HUES64 (cell line): ENCODE results near the gene BARD1.
"Not testable (repeated sequence)": the region's sequence is repeated elsewhere in the genome, so short reads cannot be mapped to it uniquely, and the experiment has no call there.

ENCODE experiments used
- H3K27ac ChIP-seq: 2 replicates; pipeline ENCODE4 v1.7.0; 2013; ENCODE audit warnings: low read depth, low read length, inconsistent platforms
- H3K27me3 ChIP-seq: 2 replicates; pipeline ENCODE4 v1.6.1; 2013; ENCODE audit warnings: mild to moderate bottlenecking, low read length; ENCODE audit not compliant: insufficient read depth
- H3K36me3 ChIP-seq: 2 replicates; pipeline ENCODE4 v1.6.1; 2013; ENCODE audit warnings: mild to moderate bottlenecking, low read length; ENCODE audit not compliant: insufficient read depth
- H3K4me1 ChIP-seq: 2 replicates; pipeline ENCODE4 v1.6.1; 2013; ENCODE audit warnings: mild to moderate bottlenecking, low read length, moderate library complexity; ENCODE audit not compliant: insufficient read depth
- H3K4me3 ChIP-seq: 2 replicates; pipeline ENCODE4 v1.5.1; 2013; ENCODE audit warnings: mild to moderate bottlenecking, low read length, moderate library complexity
- H3K9ac ChIP-seq: 2 replicates; pipeline ENCODE4 v1.6.1; 2013; ENCODE audit warnings: mild to moderate bottlenecking, low read depth, low read length
- H3K9me3 ChIP-seq: 2 replicates; pipeline ENCODE4 v1.6.1; 2013; ENCODE audit warnings: low read depth, low read length; ENCODE audit not compliant: insufficient read depth
- WGBS: fragments of 150-250, 120-280 bp; methylation state at CpG from one replicate; pipeline ENCODE4 v1.1.7; 2013; ENCODE audit warnings: missing lambda C conversion rate; 5-methylcytosine and 5-hydroxymethylcytosine counted together

Gene BARD1

DNA sequence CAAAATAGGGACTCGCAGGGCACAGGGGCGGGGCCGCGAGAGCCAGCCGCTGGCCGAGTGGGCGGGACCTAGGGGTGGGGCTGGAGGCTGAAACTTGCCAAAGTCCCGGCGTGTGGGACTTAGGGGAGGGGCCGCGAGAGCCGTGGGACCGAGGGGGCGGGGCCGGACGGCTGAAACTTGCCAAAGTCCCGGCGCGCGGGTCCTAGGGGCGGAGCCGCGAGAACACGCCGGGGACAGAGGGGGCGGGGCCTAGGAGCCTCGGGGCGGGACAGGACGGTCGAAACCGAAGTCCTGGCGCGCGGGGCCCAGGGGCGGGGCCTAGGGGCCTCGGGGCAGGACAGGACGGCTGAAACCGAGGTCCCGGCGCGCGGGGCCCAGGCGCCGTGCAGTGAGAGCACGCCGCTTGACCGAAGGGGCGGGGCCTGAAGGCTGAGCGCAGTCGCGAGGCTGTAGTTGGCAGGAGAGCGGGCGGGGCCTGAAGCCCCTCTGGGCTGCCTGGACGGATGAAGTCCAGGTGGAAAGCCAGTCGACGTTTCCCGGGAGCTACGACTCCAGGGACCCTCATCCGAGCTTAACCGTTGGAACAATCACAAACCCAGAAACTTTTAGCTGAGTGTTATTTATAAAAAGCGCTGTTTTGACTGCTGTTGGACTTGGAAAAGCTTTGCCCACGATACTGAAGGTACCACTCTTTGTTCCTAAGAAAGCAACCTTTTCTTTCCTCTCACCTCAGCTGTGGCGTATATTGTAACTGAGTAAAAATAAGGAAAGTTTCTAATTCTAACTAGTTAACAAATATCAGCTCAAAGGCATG is 475 bp upstream of the BARD1 start:
- peak overlapping the region; percentile 54 for H3K9ac ChIP-seq
- peaks cover 3% of the 10 kb centered on the region; the same call in 1 of the 2 replicates for H3K36me3 ChIP-seq
- H3K27me3 ChIP-seq = peaks cover 10% of the 10 kb centered on the region
- peaks cover 29% of the 10 kb centered on the region for H3K4me1 ChIP-seq
- peak overlapping the region; percentile 88 for H3K4me3 ChIP-seq
- H3K9me3 ChIP-seq = no peaks in the 10 kb centered on the region
- peak overlapping the region; percentile 96; the same call in 1 of the 2 replicates for H3K27ac ChIP-seq
- WGBS = under 1% methylated on average over 60 of the region's 63 CpGs

GRCh38 chr2:214807653-214808052 is 1.8 kb downstream of the BARD1 start:
- H3K9ac ChIP-seq = peak overlapping the region; percentile 46; the same call in 1 of the 2 replicates
- H3K4me3 ChIP-seq = peak overlapping the region; percentile 88
- H3K27ac ChIP-seq = no peak overlapping the region
- peaks cover 42% of the 10 kb centered on the region for H3K4me1 ChIP-seq
- no peaks in the 10 kb centered on the region for H3K9me3 ChIP-seq
- 44% methylated on average over 3 of the region's 3 CpGs for WGBS
- peaks cover 3% of the 10 kb centered on the region; the same call in 1 of the 2 replicates for H3K36me3 ChIP-seq
- peaks cover 10% of the 10 kb centered on the region for H3K27me3 ChIP-seq

- peaks cover 3% of the 10 kb centered on the region; the same call in 1 of the 2 replicates for H3K36me3 ChIP-seq
- 93% methylated on average over 3 of the region's 3 CpGs for WGBS
- no peaks in the 10 kb centered on the region for H3K27me3 ChIP-seq
- no peaks in the 10 kb centered on the region for H3K9me3 ChIP-seq
- H3K27ac ChIP-seq = no peak overlapping the region
- peaks cover 50% of the 10 kb centered on the region for H3K4me1 ChIP-seq
- no peak overlapping the region for H3K9ac ChIP-seq
- no peak overlapping the region for H3K4me3 ChIP-seq
Measured at GRCh38 chr2:214801768-214802397, 7.6 kb downstream of the BARD1 start.

GRCh38 chr2:214801068-214801467 is 8.4 kb downstream of the BARD1 start:
- H3K4me3 ChIP-seq = no peak overlapping the region
- no peak overlapping the region for H3K9ac ChIP-seq
- WGBS = no CpG with 5 or more reads among the region's 2 CpGs
- H3K27me3 ChIP-seq = no peaks in the 10 kb centered on the region
- no peak overlapping the region for H3K27ac ChIP-seq
- H3K9me3 ChIP-seq = no peaks in the 10 kb centered on the region
- H3K36me3 ChIP-seq = peaks cover 6% of the 10 kb centered on the region; the same call in 1 of the 2 replicates
- H3K4me1 ChIP-seq = peaks cover 46% of the 10 kb centered on the region

GRCh38 chr2:214800180-214800579 is 9.3 kb downstream of the BARD1 start:
- H3K4me3 ChIP-seq = no peak overlapping the region
- no peaks in the 10 kb centered on the region for H3K9me3 ChIP-seq
- no peak overlapping the region for H3K27ac ChIP-seq
- no peak overlapping the region for H3K9ac ChIP-seq
- peaks cover 37% of the 10 kb centered on the region for H3K4me1 ChIP-seq
- H3K27me3 ChIP-seq = no peaks in the 10 kb centered on the region
- 95% methylated on average over 3 of the region's 3 CpGs for WGBS
- peaks cover 12% of the 10 kb centered on the region for H3K36me3 ChIP-seq

DNA sequence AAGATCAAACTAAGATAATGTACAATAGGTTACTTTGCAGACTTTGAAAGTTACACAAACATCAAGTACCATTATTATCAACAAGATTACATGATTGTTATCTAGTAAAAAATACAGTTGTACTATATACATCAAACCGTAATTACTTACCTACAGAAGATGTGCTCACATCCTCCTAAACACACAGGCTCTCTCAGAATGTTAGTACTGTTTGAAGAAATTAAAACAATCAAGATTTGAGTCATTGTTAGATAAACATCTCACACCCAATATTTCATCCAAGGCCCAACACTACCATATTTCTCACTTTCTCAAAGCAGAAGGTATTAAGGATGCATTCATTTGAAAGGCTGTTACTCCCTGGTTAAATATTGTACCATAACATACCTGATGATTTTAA is 12.6 kb downstream of the BARD1 start:
- H3K4me3 ChIP-seq = no peak overlapping the region
- H3K4me1 ChIP-seq = peaks cover 13% of the 10 kb centered on the region; the same call in 1 of the 2 replicates
- H3K27me3 ChIP-seq = no peaks in the 10 kb centered on the region
- WGBS = no CpG with 5 or more reads among the region's 1 CpG
- no peak overlapping the region for H3K9ac ChIP-seq
- peaks cover 33% of the 10 kb centered on the region for H3K36me3 ChIP-seq
- H3K27ac ChIP-seq = no peak overlapping the region
- no peaks in the 10 kb centered on the region for H3K9me3 ChIP-seq

DNA sequence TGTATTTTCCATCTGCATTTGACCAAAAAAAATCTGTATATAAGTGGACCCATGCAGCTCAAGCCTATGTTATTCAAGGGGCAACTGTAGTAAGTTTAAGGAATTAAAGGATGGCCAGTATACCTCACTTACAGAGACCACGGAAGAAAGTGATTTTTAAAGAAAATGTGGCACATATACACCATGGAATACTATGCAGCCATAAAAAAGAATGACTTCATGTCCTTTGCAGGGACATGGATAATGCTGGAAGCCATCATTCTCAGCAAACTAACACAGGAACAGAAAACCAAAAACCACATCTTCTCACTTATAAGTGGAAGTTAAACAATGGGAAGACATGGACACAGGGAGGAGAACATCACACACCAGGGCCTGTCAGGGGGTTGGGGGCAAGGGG is 26.3 kb downstream of the BARD1 start:
- H3K4me1 ChIP-seq, H3K4me3 ChIP-seq, H3K27ac ChIP-seq, H3K9ac ChIP-seq, H3K27me3 ChIP-seq, H3K9me3 ChIP-seq: not testable (repeated sequence)
- WGBS = 100% methylated on average over 1 of the region's 1 CpG
- H3K36me3 ChIP-seq = peaks cover 61% of the 10 kb centered on the region

DNA sequence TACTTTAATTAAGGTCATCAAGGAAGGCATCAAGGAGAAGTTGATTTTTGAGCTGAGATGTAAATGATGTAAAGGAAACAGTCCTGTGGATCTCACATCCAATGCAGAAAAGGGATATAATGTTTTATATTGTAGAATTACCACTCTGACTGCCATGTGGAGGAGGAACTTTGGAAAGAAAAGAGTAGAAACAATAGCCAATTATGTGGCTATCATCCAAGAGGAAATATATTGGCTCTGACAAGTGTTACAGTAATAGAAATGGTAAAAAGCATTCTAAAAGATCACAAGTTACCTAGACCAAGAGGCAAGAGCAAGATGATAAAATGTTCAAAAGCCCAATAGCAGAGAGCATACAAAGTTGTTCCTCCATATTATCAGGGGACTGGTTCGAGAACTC is 26.8 kb downstream of the BARD1 start:
- Histone ChIP-seq H3K27me3 (no peaks in the 10 kb centered on the region), H3K27ac (no peak overlapping the region), H3K4me1 (peaks cover 10% of the 10 kb centered on the region; the same call in 1 of the 2 replicates), H3K36me3 (peaks cover 62% of the 10 kb centered on the region), H3K4me3 (no peak overlapping the region), H3K9ac (no peak overlapping the region), H3K9me3 (no peaks in the 10 kb centered on the region)
- 91% methylated on average over 1 of the region's 1 CpG for WGBS

DNA sequence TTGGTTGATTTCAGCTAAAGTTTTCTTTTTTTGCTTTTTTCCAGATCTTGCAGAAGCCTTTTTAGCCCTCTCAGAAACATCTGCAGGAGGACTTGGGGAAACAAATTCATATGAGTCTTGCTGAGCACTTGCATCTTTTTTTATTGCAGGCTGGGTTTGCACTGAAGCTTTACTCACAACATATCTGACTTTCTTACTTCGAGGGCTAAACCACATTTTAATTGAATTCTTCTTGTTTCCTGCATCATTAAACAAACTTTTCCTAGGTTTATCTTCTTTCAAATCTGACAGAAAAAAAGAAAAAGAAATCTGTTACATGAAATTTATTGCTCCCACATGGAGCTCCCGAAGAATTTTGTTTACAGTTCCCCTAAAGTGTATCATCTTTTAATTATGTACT is 28.3 kb downstream of the BARD1 start:
- Histone ChIP-seq H3K27ac (no peak overlapping the region), H3K27me3 (no peaks in the 10 kb centered on the region), H3K9me3 (no peaks in the 10 kb centered on the region), H3K9ac (no peak overlapping the region), H3K36me3 (peaks cover 73% of the 10 kb centered on the region), H3K4me1 (peaks cover 4% of the 10 kb centered on the region; the same call in 1 of the 2 replicates), H3K4me3 (no peak overlapping the region)
- WGBS = 88% methylated on average over 2 of the region's 2 CpGs

GRCh38 chr2:214775971-214776370 is 33.5 kb downstream of the BARD1 start:
- peaks cover 70% of the 10 kb centered on the region for H3K36me3 ChIP-seq
- no peak overlapping the region for H3K4me3 ChIP-seq
- no peak overlapping the region for H3K27ac ChIP-seq
- no peaks in the 10 kb centered on the region for H3K27me3 ChIP-seq
- H3K4me1 ChIP-seq = no peaks in the 10 kb centered on the region
- H3K9ac ChIP-seq = no peak overlapping the region
- H3K9me3 ChIP-seq = 0 out of 2 replicates have a peak, but pooled peaks cover 6% of the 10 kb centered on the region

DNA sequence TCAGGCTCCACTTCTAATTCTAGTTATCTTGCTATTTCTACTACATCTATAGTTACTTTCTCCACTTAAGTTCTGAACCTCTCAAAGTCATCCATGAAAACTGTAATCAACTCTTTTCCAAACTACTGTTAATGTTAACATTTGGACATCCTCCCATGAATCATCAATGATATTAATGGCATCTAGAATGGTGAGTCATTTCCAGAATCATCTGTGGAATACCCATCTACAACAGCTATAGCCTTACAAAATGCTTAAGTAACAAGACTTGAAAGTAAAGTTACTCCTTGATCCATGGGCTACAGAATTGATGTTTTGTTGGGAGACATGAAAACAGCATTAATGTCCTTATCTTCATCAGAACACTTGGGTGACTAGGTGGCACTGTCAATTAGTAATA is 35.4 kb downstream of the BARD1 start:
- 0 out of 2 replicates have a peak, but pooled peaks cover 6% of the 10 kb centered on the region for H3K9me3 ChIP-seq
- peaks cover 53% of the 10 kb centered on the region for H3K36me3 ChIP-seq
- no peaks in the 10 kb centered on the region for H3K4me1 ChIP-seq
- H3K27ac ChIP-seq = no peak overlapping the region
- no peak overlapping the region for H3K9ac ChIP-seq
- no peaks in the 10 kb centered on the region for H3K27me3 ChIP-seq
- no peak overlapping the region for H3K4me3 ChIP-seq
